NCI-H510A (cell line): Measurements from ENCODE around the gene GNL3L.
"Not testable (repeated sequence)": the region's sequence is repeated elsewhere in the genome, so short reads cannot be mapped to it uniquely, and the experiment has no call there.

Source experiments
- DNase-seq: peaks from one replicate; lab custom pipeline; 2025; lab: John Stamatoyannopoulos, UW

The GNL3L gene

DNA sequence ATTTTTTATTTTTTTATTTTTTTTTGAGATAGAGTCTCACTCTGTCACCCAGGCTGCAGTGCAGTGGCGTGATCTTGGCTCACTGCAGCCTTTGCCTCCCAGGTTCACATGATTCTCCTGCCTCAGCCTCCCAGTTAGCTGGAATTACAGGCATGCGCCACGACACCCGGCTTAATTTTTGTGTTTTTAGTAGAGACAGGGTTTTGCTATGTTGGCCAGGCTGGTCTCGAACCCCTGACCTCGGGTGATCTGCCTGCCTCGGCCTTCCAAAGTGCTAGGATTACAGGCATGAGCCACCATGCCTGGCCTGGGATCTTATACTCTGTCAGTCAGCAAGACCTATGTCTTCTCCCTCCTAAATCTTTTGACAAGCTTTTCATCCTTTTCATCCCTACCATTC lies 25.0 kb downstream of the GNL3L start:
- DNase-seq = not testable (repeated sequence)

- DNase-seq = no peak
Observed at GRCh38 chrX:54560411-54560810, 30.4 kb downstream of the GNL3L start.

- no peak for DNase-seq
Observed at GRCh38 chrX:54561622-54562021, 31.6 kb downstream of the GNL3L start.

DNA sequence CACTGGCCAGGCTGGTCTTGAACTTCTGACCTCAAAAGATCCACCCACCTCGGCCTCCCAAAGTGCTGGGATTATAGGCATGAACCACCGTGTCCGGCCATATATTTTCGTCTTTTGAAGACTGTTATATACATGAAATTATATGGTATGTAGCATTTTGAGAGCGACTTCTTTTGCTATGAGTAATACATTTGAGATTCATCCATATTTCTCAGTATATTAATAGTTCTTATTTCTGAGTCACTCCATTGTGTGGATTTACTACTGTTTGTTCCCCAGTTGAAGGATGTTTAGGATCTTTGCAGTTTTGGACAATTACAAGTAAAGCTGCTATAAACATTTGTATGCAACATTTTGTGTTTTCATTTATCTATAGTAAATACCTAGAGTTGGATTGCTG lies 34.9 kb downstream of the GNL3L start:
- DNase-seq = no peak

DNA sequence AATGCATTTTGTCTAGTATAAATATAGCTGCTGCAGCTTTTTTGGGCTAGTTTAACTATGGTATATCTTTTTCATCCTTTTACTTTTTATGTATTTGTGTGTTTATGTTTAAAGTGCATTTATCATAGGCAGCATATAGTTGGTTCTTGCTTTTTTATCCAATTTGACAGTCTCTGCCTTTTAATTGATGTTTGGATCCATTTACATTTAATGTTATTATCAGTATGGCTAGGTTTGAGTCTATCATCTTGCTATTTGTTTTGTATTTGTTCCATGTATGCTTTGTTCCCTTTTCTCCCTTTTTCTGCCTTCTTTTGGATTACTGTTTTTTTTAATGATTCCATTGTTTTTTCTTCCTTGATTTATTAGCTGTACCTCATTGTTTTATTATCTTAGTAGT lies 40.3 kb downstream of the GNL3L start:
- DNase-seq = no peak

- not testable (repeated sequence) for DNase-seq
Observed at GRCh38 chrX:54572641-54573040, 42.6 kb downstream of the GNL3L start.

- DNase-seq = no peak
Observed at GRCh38 chrX:54597728-54598127, 67.7 kb downstream of the GNL3L start.

DNA sequence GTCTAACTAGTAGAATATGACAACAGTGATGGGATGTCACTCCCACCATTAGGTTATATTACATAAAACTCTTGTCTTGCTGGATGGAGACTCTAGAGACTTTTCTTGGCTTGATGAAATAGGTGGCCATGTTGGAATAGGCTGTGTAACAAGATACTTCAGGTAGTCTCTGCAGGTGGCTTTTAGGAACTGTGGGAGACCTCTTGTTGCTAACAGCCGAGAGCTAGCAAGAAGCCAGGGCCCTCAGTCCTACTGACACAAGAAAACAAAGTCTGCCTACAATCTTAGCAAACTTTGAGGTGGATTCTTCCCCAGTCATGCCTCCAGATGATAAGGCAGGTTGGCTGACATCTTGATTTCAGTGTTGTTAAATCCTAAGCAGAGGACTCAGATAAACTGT lies 72.5 kb downstream of the GNL3L start:
- no peak for DNase-seq
